AG08396 (cell line): ENCODE results near the gene PRRX2.
"Not testable (repeated sequence)": the region's sequence is repeated elsewhere in the genome, so short reads cannot be mapped to it uniquely, and the experiment has no call there.

Experiments used
- DNase-seq: peaks from one replicate; pipeline ENCODE4 v3.0.0; 2012; ENCODE audit warnings: low spot score, mixed read lengths

The PRRX2 gene

DNA sequence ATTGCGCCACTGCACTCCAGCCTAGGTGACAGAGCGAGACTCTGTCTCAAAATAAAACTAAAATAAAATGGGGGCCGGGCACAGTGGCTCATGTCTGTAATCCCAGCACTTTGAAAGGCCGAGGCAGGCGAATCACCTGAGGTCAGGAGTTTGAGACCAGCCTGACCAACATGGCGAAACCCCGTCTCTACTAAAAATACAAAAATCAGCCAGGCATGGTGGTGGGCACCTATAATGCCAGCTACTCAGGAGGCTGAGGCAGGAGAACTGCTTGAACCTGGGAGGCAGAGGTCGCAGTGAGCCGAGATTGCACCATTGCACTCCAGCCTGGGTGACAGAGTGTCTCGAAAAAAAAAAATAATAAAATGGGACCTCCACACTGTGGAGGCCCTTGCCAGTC lies 29.1 kb upstream of the PRRX2 start:
- not testable (repeated sequence) for DNase-seq

DNA sequence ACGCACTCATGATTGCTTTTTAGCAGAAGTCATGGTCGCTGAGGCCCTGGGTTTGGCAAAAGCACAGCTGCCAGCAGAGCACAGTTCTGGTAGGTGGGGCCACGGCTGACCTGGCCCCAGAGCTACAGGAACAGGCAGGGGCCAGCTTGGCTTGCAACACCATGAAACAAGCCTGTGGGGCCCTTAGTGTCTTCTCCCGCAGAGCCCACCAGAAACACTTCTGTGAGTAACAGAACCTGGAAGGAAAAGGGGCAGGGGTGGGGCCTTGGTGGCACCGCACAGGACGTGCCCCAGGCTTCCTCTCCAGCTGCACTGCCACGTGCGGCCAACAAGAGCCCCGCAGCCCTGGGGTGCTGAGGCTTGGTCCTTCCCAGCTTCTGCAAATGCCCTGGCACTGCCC lies 28.3 kb upstream of the PRRX2 start:
- DNase-seq: no peak

DNA sequence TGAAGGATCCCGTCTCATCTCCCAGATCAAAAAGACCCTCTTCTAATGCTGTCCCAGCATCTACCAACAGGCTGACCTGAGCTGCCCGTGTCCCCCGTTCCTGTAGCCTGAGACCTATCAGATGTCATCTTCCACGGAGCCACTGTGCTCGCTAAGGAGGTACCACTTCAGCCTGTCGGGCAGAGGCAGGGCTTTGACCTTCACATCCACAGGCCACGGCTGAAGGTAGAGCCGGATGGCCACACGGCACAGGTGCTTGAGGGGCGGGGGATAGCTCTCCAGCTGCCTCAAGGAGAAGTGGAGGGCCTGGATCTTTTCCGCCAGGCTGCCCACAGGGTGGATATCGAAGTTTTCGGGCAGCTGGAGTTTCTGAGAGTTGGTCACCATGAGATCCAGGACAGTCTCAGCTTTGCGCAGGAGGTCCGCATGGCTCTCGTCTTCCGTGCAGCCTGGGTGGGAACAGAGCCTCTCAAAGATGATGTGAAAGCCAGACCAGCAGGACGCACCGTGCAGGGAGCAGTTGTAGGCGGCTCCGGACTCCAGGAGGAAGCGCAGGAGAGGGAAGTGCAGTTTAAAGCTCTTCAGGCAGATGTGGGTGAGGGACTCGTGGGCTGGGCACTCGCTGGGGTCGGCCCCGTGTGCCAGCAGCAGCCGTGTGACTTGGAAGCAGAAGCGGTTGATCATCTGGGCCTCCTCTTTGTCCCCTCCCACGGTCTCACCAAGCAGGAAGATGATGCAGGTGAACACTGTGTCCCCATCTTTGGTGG lies 27.6 kb upstream of the PRRX2 start:
- no peak for DNase-seq

DNA sequence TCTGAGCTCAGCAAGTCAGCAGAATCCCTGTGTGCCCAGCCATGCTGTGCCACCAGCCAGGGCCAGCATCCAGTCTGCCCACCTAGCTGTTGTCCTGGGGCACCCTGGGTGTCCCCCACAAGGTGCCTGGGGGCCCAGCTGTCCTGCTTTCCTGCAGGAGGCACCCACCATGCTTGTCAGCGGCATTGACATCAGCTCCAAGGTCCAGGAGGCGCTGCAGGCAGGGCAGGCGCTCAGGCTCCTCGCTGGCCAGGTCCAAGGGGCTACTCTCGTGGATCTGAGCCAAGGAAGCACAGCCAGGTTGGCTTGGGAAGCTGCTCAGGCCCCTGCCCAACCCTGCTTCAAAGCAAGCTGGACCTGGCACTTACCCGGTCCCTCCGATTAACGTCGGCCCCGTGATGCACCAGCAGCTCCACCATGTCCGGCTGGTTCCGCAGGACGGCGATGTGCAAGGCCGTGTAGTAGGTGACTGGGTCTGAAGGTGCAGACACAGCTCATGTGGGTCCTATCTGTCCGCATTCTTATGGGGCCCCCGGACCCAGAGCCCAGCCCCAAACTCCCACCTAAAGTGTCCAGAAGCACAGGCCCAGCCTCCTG lies 26.3 kb upstream of the PRRX2 start:
- DNase-seq: no peak

DNA sequence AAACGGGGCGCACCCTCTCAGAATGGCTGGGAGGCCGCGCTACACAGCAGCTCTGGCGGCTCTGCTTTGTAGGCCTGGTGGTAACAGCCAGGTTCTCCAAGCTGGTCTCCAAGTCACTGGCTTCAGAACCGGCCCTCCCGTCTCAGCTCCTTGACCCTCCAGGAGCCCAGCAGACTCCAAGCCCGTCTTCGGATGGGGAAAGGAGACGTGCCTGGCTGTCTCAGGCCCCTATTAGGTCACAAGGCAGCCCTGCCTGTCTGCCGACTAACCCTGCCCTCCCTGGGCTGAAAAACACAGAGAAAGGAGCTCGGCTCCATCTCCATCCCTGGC lies 25.7 kb upstream of the PRRX2 start:
- no peak for DNase-seq

DNA sequence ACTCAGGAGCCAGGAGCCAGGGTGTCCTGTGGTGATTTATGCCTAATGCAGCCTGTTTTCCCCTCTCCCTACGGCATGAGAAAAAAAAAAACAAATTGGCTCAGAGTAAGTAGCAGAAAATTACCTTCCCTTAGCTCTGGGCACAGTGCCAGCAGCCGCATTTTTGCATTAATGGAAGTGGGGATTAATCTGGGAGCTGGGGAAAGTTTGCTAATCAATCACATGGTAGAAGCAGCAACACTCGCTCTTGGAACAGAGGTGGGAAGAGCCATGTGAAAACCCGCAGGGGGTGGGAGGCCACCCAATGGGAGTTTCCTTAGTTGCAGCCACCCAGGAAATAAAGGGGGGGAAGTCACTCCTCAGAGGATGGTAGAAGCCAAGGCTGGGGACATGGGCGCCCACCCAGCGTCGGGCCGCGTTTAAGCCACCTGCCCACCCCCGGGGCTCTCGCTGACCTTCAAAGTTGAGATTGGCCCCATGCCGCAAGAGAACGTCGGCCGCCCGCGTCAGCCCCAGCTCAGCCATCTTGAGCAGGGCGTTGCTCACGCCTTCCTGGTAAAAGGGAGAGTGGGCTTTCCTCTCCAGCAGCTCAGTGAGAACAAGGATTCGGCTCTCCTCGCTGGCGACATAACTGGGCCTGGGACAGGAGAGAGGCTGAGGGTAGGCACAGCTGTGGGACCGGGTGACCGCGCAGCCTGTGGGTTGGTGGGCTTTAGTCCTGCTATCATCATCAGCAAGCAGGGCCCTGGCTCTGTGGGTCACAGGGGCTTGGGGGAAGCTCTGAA lies 25.2 kb upstream of the PRRX2 start:
- no peak for DNase-seq

DNA sequence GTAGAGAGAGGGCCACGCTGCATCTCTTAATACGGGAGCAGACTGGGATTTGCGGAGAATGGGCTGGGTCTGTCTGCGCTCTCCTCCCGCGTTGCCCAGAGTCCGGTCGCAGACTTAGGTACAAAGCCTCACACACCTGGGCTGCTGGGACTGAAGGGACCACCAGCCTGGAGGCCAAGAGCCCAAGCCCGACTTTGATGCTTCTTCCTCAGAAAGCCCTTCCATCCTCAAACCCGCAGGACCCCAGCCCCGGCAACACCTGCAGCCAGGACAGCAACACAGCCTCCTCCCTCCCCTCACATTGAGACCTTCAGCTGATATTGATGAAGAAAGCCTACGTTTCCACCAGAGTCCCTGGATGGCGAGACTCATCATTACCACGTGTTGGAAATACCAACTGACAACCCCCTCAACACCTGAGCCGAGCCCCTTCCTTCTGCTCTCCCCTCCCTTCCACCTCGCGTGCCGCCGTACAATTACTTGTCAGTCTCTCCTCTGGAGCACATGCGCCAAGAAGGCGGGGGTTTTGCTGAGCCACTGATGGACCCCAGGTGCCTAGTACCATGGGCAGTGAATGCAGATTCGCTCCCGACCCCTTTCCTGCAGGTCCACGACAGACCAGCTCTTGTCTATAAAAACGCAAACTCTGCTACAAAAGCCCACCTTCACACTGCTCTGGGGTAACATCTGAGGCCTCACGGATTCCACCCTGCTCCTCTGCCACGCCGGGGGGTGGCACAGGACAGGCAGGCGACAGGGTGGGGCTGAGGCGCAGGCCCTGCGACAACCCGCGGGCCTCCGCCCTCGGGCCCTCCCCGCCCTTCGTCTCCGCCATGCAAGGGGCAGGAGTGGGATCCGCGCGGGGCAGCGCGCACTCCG lies 24.3 kb upstream of the PRRX2 start:
- DNase-seq: no peak

DNA sequence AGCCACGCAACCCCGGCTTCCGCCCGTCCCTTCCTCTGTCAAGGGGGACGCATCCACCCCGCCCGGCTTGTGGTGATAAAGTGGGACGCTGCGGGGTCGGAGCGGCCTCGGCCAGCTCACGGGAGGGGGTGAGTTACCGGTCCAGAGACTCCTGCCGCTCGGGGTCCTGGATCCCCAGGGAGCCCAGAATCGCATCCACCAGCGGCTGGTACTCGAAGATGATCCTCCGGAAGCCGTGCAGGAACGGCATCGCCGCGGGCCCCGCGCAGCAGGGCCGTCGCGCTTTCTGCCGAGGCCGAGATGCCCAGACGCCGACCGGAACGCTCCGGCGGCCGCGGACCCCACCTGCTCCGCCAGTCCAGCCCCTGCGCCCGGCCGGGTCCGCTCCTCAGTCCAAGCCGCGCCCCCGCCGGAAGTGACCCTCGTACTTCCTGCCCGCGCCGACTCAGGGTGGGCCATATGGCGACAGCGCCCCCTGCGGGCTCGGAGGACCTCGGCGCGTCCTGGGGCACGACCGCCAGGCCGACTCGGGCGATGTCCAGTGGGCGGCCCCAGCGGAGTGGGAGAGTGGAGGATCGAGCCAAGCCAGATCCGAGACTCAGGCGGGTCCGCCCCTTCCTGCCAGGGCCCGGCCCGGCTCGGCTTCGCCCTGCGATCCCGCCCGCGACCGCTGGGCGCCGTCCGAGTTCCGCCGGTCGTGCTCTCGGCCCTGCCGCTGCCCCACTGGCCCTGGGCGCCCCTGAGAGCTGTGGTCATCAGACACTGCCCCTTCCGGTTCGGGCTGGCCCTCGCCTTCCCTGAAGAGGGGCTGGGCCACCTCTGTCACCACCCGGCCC lies 23.5 kb upstream of the PRRX2 start, which contains the start of gene ASB6:
TSS of gene ASB6 (minus strand) at position 402 of the 836 bp plus-strand sequence. CDS start at position 250, 152 bp downstream.
- DNase-seq: peak; percentile 100

DNA sequence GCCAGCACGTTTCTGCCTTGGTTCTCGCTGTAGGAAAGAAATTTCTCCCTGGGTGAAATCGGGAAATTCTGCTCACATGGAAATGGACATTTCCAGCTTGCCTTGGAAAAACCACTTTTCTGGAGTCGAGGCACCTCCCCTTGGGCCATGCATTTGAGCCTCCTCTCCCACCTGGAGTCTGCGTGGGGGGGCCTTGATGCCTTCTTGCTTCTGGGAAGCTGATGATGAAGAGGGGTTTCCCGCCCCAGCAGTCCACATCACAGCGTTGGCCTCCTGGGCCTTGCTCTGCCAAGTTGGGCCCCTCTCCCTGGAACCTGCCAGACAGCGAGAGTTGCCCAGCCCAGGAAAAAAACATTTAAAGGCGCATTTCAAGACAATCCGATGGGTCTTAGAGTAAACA lies 21.7 kb upstream of the PRRX2 start:
- DNase-seq: no peak

DNA sequence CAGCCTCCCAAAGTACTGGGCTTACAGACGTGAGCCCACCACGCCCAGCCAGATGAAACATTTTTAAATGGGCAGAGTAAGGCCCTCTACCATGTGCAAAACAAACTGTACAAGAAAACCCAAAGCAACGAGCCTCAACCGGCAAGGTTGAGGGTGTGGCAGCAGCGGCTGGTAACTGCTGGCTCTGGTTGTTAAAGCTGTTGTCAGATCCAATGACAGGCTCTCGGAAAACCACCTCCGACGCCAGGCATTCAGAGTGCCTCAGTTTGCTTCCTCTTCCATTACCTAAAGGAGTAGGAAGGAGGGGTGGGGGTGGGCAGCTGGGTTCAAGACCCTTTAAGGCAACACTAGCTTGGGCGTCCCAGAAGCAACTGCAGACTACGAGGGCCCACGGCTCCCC lies 21.1 kb upstream of the PRRX2 start:
- DNase-seq: no peak

DNA sequence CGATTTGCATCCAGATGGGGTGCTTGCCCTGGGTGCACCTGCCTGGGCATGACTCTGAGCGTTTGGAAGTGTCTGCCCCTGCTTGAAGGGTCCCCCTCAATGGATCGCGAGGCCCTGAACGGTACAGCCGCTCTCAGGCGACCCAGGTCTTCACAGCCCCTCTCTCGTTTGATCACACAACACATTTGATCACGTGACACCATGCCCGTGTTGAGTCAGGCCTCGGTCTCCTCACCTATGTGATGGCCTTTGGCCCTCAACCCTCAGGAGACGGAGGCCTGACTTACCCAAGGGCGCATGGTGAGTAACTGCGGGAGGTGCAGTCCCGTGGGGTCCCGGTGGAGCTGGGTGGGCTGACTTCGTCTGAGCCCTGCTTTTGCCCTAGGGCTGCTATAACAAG lies 20.5 kb upstream of the PRRX2 start:
- no peak for DNase-seq

DNA sequence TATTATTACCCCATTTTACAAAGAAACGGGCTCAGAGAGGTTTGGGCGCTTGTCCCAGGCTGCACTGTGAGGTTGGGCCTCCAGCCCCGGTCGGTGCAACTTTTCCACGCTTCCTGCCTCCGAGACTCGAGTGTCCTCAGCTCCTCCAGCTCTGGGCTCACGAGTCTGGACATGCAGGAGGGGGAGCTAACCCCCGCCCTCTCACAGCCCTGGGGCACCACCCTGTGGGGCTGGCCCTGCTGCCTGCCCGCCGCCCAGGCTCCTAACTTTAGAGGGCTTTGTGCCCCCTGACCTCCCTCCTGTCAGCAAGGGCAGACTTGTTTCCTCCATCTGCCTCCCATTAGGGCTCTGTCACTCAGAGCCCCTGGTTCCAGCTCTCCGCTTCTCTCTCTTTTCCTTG lies 19.2 kb upstream of the PRRX2 start:
- no peak for DNase-seq

DNA sequence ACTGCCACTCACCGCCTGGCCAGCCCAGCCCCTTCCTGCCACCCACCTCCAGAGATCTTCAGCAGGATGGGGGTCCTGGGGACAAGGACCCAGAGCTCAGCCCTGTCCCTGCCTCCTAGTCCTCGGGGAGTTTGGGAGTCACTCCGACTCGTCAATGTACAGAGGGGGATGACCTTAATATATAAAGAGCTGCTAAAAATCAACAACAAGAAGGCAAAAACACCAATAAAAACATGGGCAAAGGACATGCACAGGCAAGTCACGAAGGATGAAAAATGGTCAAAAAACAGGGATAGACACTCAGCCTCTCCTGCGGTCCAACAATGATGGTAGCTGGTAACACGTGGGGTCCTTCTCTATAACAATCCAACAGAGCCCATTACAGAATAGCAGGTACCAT lies 18.8 kb upstream of the PRRX2 start:
- no peak for DNase-seq

DNA sequence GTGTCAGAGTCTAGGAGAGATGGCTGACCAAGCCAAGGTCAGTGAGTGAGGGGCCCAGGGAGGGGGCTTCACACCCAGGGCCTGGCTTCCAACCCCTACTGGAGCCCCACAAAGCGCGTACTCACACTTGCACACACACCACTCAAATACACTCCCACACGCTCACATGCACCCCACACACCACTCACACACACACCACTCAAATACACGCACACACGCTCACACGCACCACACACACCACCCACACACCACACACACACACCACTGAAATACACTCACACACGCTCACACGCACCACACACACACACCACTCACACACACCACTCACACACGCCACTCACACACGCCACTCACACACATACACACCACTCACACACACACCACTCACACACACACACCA lies 17.8 kb upstream of the PRRX2 start:
- DNase-seq: no peak

DNA sequence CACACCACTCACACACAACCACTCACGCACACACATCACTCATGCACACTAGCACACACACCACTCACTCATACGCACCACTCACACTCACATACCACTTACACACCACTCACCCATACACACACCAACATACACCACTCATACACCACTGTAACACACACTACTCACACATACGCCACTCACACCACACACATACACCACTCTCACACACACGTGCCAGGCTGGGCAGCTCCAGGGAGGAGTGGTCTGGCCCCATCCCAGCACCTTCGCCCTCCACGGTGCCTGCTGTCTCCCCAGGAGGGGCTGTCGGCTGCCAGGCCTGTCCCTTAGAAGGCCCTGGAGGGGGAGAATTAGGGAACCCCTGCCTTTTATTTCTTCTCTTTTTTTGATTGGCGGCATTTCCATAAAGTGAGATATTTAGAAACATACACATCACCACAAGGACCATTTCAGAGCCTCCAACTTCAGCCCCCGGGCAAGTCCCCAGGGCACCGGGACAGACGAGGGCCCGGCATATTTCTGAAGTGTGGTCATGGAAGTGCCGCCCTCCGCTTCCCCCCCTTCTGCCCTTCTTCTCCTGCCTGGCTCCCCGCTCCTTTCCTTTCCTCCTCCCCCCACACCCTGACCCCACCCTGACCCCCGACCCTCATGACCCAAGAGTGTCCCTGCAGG lies 17.2 kb upstream of the PRRX2 start:
- DNase-seq: no peak

DNA sequence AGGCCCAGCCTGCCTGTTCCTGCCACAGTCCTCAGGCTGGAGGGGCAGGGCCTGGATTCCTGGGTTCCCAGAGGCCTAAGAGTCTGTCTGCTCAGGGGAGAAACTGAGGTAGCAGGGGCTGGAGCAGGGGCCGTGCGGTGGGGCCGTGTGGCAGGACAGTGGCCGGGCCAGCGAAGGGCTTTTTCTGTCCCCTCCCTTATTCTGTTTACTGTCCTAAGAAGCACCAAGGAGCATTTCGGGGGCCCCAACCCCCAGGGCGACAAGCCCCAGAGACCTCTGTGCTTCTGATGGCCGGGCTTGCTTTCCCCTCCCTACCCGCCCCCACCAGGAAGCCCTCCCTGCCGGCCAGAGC lies 16.7 kb upstream of the PRRX2 start:
- no peak for DNase-seq

DNA sequence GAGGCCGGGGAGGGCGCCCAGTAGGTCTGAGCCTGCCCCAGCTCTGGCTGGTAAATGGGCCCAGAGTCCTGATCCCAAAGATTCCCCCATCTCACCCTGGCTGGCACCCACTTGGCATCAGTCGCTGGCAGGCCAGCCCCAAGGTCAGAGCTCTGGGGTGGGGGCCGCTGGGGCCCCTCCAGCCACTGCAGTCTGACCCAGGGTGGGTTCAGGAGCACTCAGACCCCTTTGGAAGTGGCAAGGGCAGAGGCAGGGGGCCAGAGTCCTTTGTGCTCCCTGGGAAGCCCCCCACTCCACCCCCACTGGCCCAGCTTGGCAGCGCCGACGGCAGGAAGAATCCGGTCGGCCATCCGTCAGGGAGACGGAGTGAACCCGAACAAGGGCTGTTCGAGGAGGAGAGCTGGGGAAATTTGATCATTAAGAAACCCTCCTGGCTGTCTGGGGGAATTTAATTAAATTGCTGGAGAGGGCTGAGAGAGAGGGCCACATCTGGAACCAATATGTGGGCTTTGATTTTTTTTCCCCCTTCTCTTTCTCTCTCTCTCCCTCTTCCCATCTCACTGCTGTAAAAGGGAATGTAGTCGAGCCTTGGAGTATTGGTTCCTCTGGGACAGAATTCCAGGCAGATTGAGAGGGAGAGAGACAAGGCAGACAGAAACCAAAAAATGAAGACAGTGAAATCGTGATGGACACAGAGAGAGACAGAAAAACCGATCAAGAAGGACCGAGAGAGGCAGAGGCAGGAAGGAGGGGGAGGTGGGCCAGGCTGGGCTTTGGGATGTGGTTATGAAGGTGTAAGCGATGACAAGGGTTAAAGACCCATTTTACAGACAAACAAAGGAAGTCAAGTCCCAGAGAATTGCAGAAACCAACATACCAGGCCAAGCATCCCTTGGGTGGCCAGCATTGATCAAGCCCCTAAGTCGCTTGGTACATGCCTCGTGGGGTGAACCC lies 15.4 kb upstream of the PRRX2 start:
- no peak for DNase-seq

DNA sequence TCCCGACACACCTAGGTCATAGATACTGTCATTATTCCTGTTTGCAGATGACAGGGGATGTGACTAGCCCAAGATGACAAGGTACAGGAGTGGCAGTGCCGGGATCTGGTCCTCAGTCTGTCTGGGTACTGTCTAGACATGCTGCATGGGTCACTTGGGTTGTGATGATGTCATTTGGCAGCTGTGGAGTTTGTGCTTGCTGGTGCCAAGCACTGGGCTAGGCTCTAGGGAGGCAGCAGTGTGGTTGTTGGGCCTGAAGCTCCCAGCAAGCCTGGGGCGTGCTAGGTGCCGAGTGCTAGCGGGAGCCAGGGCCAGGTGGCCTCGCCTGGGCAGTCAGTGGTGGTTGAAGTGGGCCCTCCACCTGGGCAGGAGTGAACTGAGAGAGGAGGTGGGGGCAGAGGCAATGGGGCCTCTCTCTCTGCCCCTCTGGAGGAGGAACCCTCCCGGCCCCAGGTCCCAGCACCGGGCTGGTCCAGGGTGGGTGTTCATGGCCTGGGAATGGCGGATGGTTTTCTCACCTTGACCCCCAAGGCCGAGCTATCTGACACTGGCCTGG lies 14.7 kb upstream of the PRRX2 start:
- no peak for DNase-seq

DNA sequence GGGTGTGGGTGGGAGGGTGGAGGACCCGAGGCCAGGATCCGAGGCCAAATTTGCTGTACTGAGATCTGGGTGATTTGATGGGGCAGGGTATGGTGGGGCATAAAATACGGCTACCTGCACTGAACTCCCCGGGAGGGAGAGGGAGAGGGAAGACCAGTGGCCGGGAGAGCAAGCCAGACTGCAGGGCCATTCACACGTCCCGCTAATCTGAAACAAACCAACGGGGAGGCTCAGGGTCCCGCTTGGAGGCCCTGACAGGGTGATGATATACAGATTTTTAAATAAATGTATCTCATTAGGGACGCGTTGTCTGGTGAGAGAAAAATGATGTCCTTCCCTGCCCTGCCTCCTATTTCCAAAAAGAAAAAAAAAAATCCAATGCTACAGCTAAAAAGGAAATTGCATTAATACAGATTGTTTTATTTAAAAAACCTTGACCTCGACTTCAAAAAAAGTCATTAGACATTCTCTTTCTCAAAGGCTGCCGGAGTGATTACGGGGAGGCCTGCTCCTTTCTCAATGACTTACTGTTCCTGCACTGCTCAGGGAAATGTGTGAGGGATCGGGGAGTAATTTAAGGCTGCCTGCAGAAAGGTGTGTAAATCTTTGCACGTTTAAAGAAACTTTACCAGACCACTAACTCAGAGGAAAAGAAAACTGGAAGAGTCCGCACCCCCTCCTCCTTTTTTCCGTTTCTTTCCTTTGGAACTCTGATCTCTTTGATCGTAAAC lies 11.5 kb upstream of the PRRX2 start:
- no peak for DNase-seq
